GM10248 (cell line): ENCODE results near the gene MBD3.
"Not testable (repeated sequence)": the region's sequence is repeated elsewhere in the genome, so short reads cannot be mapped to it uniquely, and the experiment has no call there.

Experiments used
- CTCF ChIA-PET: fragments of 300-600 bp; sonication (Branson Sonifier 250); formaldehyde crosslinking; extraction: SDS; loops from one replicate; lab custom pipeline; 2021; ENCODE audit warnings: antibody characterized with exemption; lab: Yijun Ruan, JAX
- POLR2A ChIA-PET: fragments of 350-650 bp; sonication (Branson Sonifier 250); formaldehyde crosslinking; extraction: SDS; loops from one replicate; lab custom pipeline; 2020; ENCODE audit warnings: antibody characterized with exemption; lab: Yijun Ruan, JAX
- DNase-seq: peaks from one replicate; pipeline ENCODE4 v3.0.0; 2012; ENCODE audit errors: extremely low spot score
- CTCF ChIP-seq: IDR thresholded peaks from 2 replicates; pipeline ENCODE4 v1.5.1; 2012; ENCODE audit warnings: mild to moderate bottlenecking, low read depth; ENCODE audit errors: extremely low read depth, missing control alignments, control extremely low read depth

Gene MBD3

GRCh38 chr19:1534972-1535371 is 57.7 kb downstream of the MBD3 start:
- no peak for TF ChIP-seq CTCF
- no peak for DNase-seq
- POLR2A ChIA-PET = no interaction called here
- CTCF ChIA-PET = interaction anchor here (1.4 kb wide), 2 partner anchors 11 to 233 kb away, joined by 3 to 9 read pairs; no protein-coding TSS in a partner anchor

- no peak for DNase-seq
- ChIA-PET POLR2A (no interaction called here), CTCF (interaction anchor here (1.4 kb wide), 2 partner anchors 13 to 235 kb away, joined by 3 to 4 read pairs; no protein-coding TSS in a partner anchor)
- no peak for TF ChIP-seq CTCF
Measured at GRCh38 chr19:1533510-1534150, 59.0 kb downstream of the MBD3 start.

GRCh38 chr19:1532003-1532402 is 60.7 kb downstream of the MBD3 start:
- DNase-seq = no peak
- TF ChIP-seq CTCF = no peak
- CTCF ChIA-PET = no interaction called here
- POLR2A ChIA-PET = no interaction called here

- CTCF ChIA-PET = interaction anchor here (0.9 kb wide), 1 partner anchor 14 kb away, joined by 3 read pairs; no protein-coding TSS in a partner anchor
- POLR2A ChIA-PET = no interaction called here
- DNase-seq = no peak
- TF ChIP-seq CTCF = no peak
Measured at GRCh38 chr19:1531587-1531986, 61.1 kb downstream of the MBD3 start.

GRCh38 chr19:1530856-1531255 is 61.8 kb downstream of the MBD3 start:
- CTCF ChIA-PET = interaction anchor here (0.9 kb wide), 1 partner anchor 15 kb away, joined by 3 read pairs; no protein-coding TSS in a partner anchor
- POLR2A ChIA-PET = not testable (repeated sequence)

GRCh38 chr19:1529430-1529816 is 63.2 kb downstream of the MBD3 start:
- CTCF ChIA-PET = no interaction called here
- POLR2A ChIA-PET = no interaction called here

More at GRCh38 chr19:1530856-1531255, 61.8 kb downstream of the MBD3 start:
- not testable (repeated sequence) for DNase-seq

More at GRCh38 chr19:1529430-1529816, 63.2 kb downstream of the MBD3 start:
- DNase-seq = no peak
- TF ChIP-seq CTCF = no peak
